DND-41 (cell line): ENCODE data around the gene SERPINI2.

Experiments used
- EZH2 ChIP-seq: IDR thresholded peaks from 3 replicates; pipeline ENCODE4 v1.6.1; 2012; ENCODE audit warnings: borderline replicate concordance, low read depth, mild to moderate bottlenecking, moderate library complexity, low read length, inconsistent platforms; ENCODE audit not compliant: severe bottlenecking
- TF ChIP-seq, protein P1 (sequence below): IDR thresholded peaks from 2 replicates; pipeline ENCODE4 v1.5.1; 2012; ENCODE audit warnings: borderline replicate concordance, low read length, moderate library complexity, mild to moderate bottlenecking; ENCODE audit not compliant: poor library complexity, severe bottlenecking; ENCODE audit errors: extremely low read depth

GRCh38 chr3:167480748-167481147 lies 6.9 kb upstream of the SERPINI2 start:
- TF ChIP-seq, protein P1, sequence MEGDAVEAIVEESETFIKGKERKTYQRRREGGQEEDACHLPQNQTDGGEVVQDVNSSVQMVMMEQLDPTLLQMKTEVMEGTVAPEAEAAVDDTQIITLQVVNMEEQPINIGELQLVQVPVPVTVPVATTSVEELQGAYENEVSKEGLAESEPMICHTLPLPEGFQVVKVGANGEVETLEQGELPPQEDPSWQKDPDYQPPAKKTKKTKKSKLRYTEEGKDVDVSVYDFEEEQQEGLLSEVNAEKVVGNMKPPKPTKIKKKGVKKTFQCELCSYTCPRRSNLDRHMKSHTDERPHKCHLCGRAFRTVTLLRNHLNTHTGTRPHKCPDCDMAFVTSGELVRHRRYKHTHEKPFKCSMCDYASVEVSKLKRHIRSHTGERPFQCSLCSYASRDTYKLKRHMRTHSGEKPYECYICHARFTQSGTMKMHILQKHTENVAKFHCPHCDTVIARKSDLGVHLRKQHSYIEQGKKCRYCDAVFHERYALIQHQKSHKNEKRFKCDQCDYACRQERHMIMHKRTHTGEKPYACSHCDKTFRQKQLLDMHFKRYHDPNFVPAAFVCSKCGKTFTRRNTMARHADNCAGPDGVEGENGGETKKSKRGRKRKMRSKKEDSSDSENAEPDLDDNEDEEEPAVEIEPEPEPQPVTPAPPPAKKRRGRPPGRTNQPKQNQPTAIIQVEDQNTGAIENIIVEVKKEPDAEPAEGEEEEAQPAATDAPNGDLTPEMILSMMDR = no peak
- TF ChIP-seq EZH2 = no peak
